K562 (cell line): Measurements from ENCODE around the gene GSTM2. TPM values are rescaled to one million over a fixed set of nuclear protein-coding genes. Genes with fewer than 3 reads are reported as not detected.
A peak's percentile ranks its signal among the peaks of the same experiment; 100 is the strongest.

Experiments
- ATAC-seq: fragments of 200-7000 bp; cut with Tn5 transposase; 3 replicates; pipeline ENCODE4 v1.9.1; 2020; ENCODE audit warnings: moderate library complexity
- BruUV-seq: library from RNA; stranded (reverse); fragments of 400-500 nt; replicated peaks from 2 replicates; lab custom pipeline; 2021; lab: Mats Ljungman, UMichigan
- CTCF ChIA-PET: fragments of 300-600 bp; formaldehyde crosslinking; extraction: SDS; loops from one replicate; lab custom pipeline; 2021; ENCODE audit warnings: low intra/inter-chr PET ratio; lab: Yijun Ruan, JAX
- POLR2A ChIA-PET: fragments of 300-600, 350-650 bp; sonication (Branson Sonifier 250); formaldehyde crosslinking; extraction: SDS; loops from one replicate; lab custom pipeline; 2021; ENCODE audit warnings: antibody characterized with exemption, inconsistent platforms; lab: Yijun Ruan, JAX
- DNase-seq, 4 experiments: peaks; one replicate each; pipeline versions ENCODE4 v3.0.0 to v3.0.0-alpha.2; 2011 to 2018; ENCODE audit warnings: low spot score in 3 of 4, mixed read lengths in 3 of 4; ENCODE audit errors: extremely low read depth in 1 of 4
- FAIRE-seq: peaks from 2 replicates; lab custom pipeline; 2011; peaks lifted over from hg19 to GRCh38; lab: Jason Lieb, UNC
- H2AFZ ChIP-seq: 2 replicates; pipeline ENCODE4 v1.6.0; 2011; ENCODE audit warnings: low read depth, low read length, control low read depth, inconsistent platforms
- H3K27ac ChIP-seq: fragments of 200-600 bp; 3 replicates; pipeline ENCODE4 v1.8.0; 2011; ENCODE audit warnings: low read depth, mild to moderate bottlenecking, control low read depth, inconsistent platforms, low read length, moderate library complexity, mixed read lengths; ENCODE audit errors: extremely low read depth
- H3K27me3 ChIP-seq, 2 experiments: fragments of 300-600 bp in 1 of 2; 2 replicates in 1 of 2; 3 replicates in 1 of 2; pipeline versions ENCODE4 v1.6.0 to v1.8.0; 2011; ENCODE audit warnings: inconsistent platforms in 2 of 2, low read length in 2 of 2, mild to moderate bottlenecking in 1 of 2, mixed read lengths in 1 of 2, moderate library complexity in 1 of 2; ENCODE audit not compliant: control insufficient read depth in 2 of 2, insufficient read depth in 2 of 2
- H3K36me3 ChIP-seq: fragments of 300-600 bp; 3 replicates; pipeline ENCODE4 v1.8.0; 2011; ENCODE audit warnings: mild to moderate bottlenecking, low read length, inconsistent platforms; ENCODE audit not compliant: control insufficient read depth, insufficient read depth
- H3K4me1 ChIP-seq, 2 experiments: fragments of 200-600 bp in 1 of 2; replicated peaks in 1 of 2; 2 replicates in 1 of 2; 3 replicates in 1 of 2; pipeline versions ENCODE4 v1.5.1 to v1.8.0; 2011; ENCODE audit warnings: inconsistent platforms in 2 of 2, low read length in 2 of 2, mild to moderate bottlenecking in 1 of 2, mixed read lengths in 1 of 2, moderate library complexity in 1 of 2; ENCODE audit not compliant: control insufficient read depth in 2 of 2, insufficient read depth in 2 of 2
- H3K4me2 ChIP-seq: 2 replicates; pipeline ENCODE4 v1.6.1; 2011; ENCODE audit warnings: low read length, control low read depth, inconsistent platforms, mixed read lengths; ENCODE audit not compliant: insufficient read depth
- H3K4me3 ChIP-seq: fragments of 200-600 bp; sonication (generic), shearing (Covaris generic); 2 replicates; pipeline ENCODE4 v1.5.1; 2016; ENCODE audit warnings: control low read depth, inconsistent platforms
- H3K79me2 ChIP-seq: fragments of 200-600 bp; 3 replicates; pipeline ENCODE4 v1.8.0; 2011; ENCODE audit warnings: low read length, inconsistent platforms; ENCODE audit not compliant: control insufficient read depth, insufficient read depth
- H3K9ac ChIP-seq, 2 experiments: 2 replicates each; pipeline versions ENCODE4 v1.6.0 to v1.6.1; 2011; ENCODE audit warnings: low read depth in 2 of 2, low read length in 2 of 2, control low read depth in 1 of 2, inconsistent platforms in 1 of 2, mild to moderate bottlenecking in 1 of 2, mixed read lengths in 1 of 2; ENCODE audit not compliant: insufficient read depth in 1 of 2
- H3K9me1 ChIP-seq: one replicate; pipeline ENCODE4 v1.6.0; 2011; ENCODE audit warnings: inconsistent platforms, mild to moderate bottlenecking, low read length, moderate library complexity; ENCODE audit not compliant: control insufficient read depth, insufficient read depth
- H3K9me3 ChIP-seq: replicated peaks from 2 replicates; pipeline ENCODE4 v1.5.1; 2011; ENCODE audit warnings: low read depth, low read length, inconsistent platforms; ENCODE audit not compliant: control insufficient read depth, insufficient read depth
- H4K20me1 ChIP-seq: replicated peaks from 2 replicates; pipeline ENCODE4 v1.6.1; 2011; ENCODE audit warnings: low read length, inconsistent platforms, mixed read lengths; ENCODE audit not compliant: control insufficient read depth, insufficient read depth
- C11orf30 ChIP-seq: fragments of 450-650 bp; IDR thresholded peaks from 2 replicates; pipeline ENCODE4 v1.6.1; 2016; ENCODE audit warnings: low read depth, mild to moderate bottlenecking
- MAFG ChIP-seq: fragments of 450-650 bp; conservative IDR thresholded peaks from 2 replicates; pipeline ENCODE4 v1.6.1; 2016; ENCODE audit warnings: missing genetic modification characterization, missing compliant biosample characterization
- TAF7 ChIP-seq: fragments of 450-650 bp; IDR thresholded peaks from 2 replicates; pipeline ENCODE4 v1.6.1; 2016; ENCODE audit warnings: missing genetic modification characterization, missing compliant biosample characterization
- TAL1 ChIP-seq: fragments of 450-650 bp; IDR thresholded peaks from 2 replicates; pipeline ENCODE4 v1.6.1; 2016; ENCODE audit warnings: mild to moderate bottlenecking
- ZBTB1 ChIP-seq: sonication (generic); formaldehyde crosslinking; IDR thresholded peaks from 2 replicates; pipeline ENCODE4 v1.8.1; 2023; ENCODE audit warnings: missing genetic modification reagents, low read depth, mild to moderate bottlenecking, borderline replicate concordance
- ZNF124 ChIP-seq: sonication (generic); formaldehyde crosslinking; IDR thresholded peaks from 2 replicates; pipeline ENCODE4 v1.8.1; 2022; ENCODE audit warnings: missing genetic modification reagents
- WGBS: fragments of 100-300 bp; shearing (Covaris generic); methylation state at CpG from one replicate; pipeline ENCODE4 v1.1.6; 2016; ENCODE audit warnings: low coverage, mixed read lengths; ENCODE audit not compliant: insufficient coverage; ENCODE audit errors: missing lambda C conversion rate; 5-methylcytosine and 5-hydroxymethylcytosine counted together
- in situ Hi-C: fragments of 300-500 bp; cut with MboI; formaldehyde crosslinking; loops from 4 replicates; pipeline ENCODE4 v1.15.0; 2018; ENCODE audit warnings: inconsistent platforms, mixed read lengths
- intact Hi-C: fragments of 100-400 bp; cut with micrococcal nuclease; formaldehyde crosslinking; loops from 2 replicates; pipeline ENCODE4 v1.14.2; 2022
- polyA plus RNA-seq, 8 experiments: library from polyadenylated mRNA; depleted of rRNA in 4 of 8; stranded (reverse) in 5 of 8; unstranded in 3 of 8; fragments of >200 nt; fragmentation: Nextera tagmentation in 2 of 8; fragmentation: Illumina TruSeq in 1 of 8; extraction: Ambion mirVana in 2 of 8; extraction: Trizol in 1 of 8; gene quantifications; 2 replicates each; pipeline versions ENCODE4 v1.2.1 to v1.2.3, GENCODE V29; 2011 to 2014; ENCODE audit warnings: inconsistent platforms in 1 of 8, missing spikeins in 1 of 8
- total RNA-seq, 7 experiments: library from RNA; depleted of rRNA in 6 of 7; stranded (reverse); fragments of >200 nt in 6 of 7; fragmentation: Illumina TruSeq in 2 of 7; extraction: Trizol in 2 of 7; gene quantifications; 2 replicates each; pipeline versions ENCODE4 v1.2.1 to v1.2.3, GENCODE V29; 2011 to 2021; ENCODE audit warnings: low replicate concordance in 1 of 7

The GSTM2 gene
- total and polyA plus RNA-seq, 9 of the 15 experiments (the other 6 are each of a cell fraction or from before 2014, with no cell fraction given), result 1.6 to 15.1 (median 6.8) TPM

DNA sequence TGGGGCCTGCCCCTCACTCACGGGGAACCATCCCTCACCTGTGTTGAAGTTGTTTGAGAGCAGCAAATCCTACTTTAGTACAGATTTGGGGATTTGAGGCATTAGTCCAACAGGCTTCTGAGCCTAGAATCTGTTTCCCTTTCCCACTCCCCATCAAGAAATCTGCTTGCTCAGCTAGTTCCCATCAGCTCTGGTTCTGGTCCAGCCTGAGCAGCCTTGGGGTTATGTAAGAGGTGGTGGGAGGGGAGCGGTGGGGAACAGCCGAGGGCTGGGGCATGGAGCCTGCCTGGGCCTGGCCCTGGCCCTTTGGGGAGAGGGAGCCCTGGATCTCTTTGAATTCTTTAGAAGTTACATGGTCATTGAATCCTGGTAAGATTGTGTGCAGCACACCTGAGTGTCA is 48.3 kb downstream of the GSTM2 start (continued):
- TF ChIP-seq ZBTB1 (CRISPR knock-in tag) (no peak), C11orf30 (peak; percentile 56; the same call in 1 of the 2 replicates), ZNF124 (CRISPR knock-in tag) (no peak), TAL1 (no peak)
- TF ChIP-seq, all 486 proteins: peak for 4

DNA sequence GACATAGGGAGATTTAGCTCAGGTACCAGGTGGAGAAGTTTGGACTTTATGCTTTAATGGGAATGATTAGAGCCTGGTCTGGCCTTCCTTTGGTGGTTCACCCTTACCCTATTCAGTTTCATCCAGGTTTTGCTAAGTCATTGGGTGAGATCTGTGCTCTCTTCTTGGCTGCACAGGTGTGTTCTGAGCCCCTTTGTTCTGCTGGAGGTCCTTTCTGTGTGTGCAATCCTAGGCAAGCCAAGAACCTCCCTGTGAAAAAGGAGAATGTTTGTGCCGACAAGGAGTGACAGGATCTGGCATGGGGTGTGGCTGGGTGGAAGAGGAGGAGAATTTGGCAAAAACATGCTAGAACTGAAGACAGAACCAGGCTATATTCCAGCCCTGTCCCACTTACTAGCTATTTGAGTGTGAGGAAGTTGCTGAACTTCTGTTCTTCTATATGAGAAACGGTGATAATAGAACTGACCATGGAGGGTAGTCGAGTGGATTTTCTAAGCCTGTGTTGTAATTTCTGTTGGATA is 48.8 kb downstream of the GSTM2 start:
- 20% methylated on average over 3 of the region's 3 CpGs for WGBS
- Histone ChIP-seq H3K9me3 (no peaks in the 10 kb centered on the region), H2AFZ (no peak overlapping the region), H3K27me3 (peaks cover 0 to 6% of the 10 kb centered on the region in 2 experiments; a peak in 2 of 5 replicates), H3K27ac (no peak overlapping the region), H3K9me1 (no peaks in the 10 kb centered on the region), H3K4me1 (peaks cover 14 to 21% of the 10 kb centered on the region in 2 experiments; a peak in 4 of 5 replicates), H3K36me3 (no peaks in the 10 kb centered on the region), H3K4me3 (no peak overlapping the region), H3K4me2 (no peak overlapping the region), H4K20me1 (no peaks in the 10 kb centered on the region), H3K79me2 (no peaks in the 10 kb centered on the region), H3K9ac (no peak overlapping the region)
- CTCF ChIA-PET, result no interaction called here
- no TSS peak for BruUV-seq
- DNase-seq (no peak), ATAC-seq (no peak), FAIRE-seq (no peak)
- intact Hi-C loops, result loop anchor here (5.0 kb wide), 1 partner anchor 169 kb away; the partner anchor contains the start of gene GNAI3
- POLR2A ChIA-PET, result interaction anchor here (0.5 to 2.2 kb wide), 4 partner anchors 21 to 202 kb away, joined by 3 to 6 read pairs (median 4); no protein-coding TSS in a partner anchor
- in situ Hi-C loops, result loop anchor here (5.0 kb wide), 1 partner anchor 39 kb away; no protein-coding TSS in a partner anchor
- TF ChIP-seq TAF7 (tag), result no peak
- 0 out of 2 replicates have a peak, but pooled peaks have one; percentile 3 for TF ChIP-seq MAFG (tag)
